Smooth muscle cell of the brain vasculature (primary cell): Measurements from ENCODE around the gene FAM83G.
"Not testable (repeated sequence)": the region's sequence is repeated elsewhere in the genome, so short reads cannot be mapped to it uniquely, and the experiment has no call there.

Experiments used
- DNase-seq: peaks from one replicate; pipeline ENCODE4 v3.0.0-alpha.2; 2012; ENCODE audit warnings: low read depth, low spot score

Gene FAM83G

DNA sequence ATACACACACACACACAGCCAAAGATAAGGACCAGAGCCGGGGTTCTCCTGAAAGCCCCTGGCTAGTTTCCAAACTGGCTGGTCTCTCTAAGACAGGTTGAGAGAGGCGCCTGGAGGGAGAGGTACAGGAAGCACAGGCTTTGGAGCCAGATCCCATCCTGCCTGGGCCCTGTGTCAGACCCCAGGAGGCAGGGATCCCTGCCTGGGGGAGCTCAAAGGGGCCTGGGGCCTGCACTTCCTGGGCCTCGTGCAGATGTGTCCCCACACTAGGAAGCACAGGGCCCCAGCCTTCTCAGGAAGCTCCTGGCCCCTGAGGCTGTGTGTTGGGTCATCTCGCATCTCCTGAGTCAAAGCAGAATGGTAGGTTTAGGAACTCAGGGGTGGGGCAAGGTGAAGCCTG, 36.6 kb downstream of the FAM83G start:
- DNase-seq = no peak

DNA sequence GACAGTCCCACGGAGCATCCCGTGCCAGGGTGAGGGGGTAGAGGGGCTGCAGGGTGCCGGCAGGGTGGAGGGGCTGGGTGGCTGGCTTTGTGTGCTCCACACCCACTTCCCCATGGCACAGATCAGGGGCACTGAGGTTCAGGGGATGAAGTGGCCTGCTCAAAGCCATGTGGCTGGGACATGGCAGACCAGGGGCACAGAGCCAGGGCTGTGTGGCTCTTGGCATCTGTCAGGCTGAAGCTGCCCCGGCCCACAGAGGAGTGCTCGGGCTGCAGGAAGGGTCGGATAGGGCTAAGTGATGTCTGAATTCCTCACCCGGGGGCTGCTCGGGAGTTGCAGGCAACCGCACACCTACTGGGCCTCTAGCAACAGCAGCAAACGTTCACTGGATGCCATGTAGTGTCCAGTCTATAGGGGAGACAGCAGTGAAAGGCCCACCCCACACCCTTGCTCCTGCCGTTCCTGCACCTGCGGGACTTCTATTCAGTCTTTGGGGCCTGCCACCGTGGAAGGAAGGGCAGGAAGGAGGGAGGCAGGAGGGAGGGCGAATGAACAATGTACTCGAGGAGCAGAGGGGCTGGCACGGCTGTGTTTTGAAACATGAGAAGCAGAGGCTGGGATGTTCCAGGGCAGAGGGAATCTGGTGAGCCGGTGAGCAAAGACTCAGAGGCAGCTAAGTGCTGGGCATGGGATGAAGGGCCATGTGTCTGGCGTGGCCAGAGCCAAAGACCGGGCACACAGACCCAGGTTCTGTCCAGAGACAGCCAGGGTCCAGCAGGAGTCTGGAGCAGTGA, 37.5 kb downstream of the FAM83G start:
- no peak for DNase-seq

DNA sequence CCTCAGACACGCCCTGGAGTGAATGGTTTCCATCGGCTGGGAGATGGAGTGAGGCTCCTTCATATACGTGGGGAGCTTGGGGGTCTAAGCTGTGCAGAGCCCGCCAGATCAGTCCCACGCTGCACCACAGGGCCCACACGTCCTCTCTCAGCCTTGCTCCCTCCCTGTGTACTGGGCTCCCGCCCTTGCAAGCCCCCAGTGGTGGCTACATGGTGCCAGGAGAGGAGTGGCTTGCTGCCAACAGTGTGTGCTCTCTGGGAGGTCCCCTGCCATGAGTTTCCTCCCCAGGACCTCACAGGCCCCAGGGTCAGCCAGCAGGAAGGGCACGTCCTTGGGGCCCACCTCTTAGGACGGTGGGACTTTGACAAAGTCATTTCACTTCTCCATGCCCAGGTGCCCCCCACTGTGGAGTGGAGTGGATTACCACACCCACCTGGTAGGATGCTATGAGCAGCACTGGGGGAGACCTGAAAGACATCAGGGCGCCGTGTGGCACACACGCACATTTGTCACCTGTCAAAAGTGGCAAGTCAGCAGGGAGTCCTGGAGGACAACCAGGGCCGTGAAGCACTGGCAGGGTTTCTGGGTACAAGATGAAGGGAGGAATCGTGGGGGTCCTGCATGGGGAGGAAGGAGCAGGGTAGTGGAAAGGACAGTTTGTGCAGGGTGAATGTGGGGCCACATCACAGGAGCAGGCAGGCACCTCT, 38.9 kb downstream of the FAM83G start:
- no peak for DNase-seq

DNA sequence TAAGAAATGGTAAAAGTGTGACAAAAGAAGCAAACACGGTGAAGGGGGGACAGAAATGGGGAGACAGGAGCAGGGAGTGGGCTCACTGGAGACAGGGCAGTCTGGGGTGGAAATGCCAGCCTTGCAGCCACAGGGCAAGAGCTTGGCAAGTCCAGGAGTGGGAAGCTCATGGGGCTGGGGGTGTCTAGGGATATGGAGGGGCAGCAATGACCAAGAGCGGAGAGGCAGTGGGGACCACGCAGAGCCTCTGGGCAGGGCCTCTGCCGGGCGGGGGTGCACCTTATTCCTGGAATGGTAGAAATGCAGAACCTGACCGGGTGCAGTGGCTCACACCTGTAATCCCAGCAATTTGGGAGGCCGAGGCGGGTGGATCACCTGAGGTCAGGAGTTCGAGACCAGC, 40.0 kb downstream of the FAM83G start:
- DNase-seq = no peak

DNA sequence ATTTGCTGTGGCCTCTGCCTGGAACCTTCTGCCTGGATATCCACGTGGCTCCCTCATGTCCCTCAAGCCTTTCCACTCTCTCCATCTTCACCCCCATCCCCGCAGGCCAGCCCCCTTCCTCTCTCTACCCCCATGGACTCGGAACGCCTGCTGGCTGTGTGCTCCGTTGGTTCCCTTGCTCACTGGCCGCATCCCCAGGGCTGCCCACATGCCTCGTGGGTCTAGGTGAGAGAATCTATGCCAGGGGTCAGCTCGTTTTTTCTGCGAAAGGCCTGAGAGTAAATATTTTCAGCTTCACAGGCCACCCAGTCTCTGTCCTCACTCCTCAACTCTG, 40.6 kb downstream of the FAM83G start:
- DNase-seq = no peak

DNA sequence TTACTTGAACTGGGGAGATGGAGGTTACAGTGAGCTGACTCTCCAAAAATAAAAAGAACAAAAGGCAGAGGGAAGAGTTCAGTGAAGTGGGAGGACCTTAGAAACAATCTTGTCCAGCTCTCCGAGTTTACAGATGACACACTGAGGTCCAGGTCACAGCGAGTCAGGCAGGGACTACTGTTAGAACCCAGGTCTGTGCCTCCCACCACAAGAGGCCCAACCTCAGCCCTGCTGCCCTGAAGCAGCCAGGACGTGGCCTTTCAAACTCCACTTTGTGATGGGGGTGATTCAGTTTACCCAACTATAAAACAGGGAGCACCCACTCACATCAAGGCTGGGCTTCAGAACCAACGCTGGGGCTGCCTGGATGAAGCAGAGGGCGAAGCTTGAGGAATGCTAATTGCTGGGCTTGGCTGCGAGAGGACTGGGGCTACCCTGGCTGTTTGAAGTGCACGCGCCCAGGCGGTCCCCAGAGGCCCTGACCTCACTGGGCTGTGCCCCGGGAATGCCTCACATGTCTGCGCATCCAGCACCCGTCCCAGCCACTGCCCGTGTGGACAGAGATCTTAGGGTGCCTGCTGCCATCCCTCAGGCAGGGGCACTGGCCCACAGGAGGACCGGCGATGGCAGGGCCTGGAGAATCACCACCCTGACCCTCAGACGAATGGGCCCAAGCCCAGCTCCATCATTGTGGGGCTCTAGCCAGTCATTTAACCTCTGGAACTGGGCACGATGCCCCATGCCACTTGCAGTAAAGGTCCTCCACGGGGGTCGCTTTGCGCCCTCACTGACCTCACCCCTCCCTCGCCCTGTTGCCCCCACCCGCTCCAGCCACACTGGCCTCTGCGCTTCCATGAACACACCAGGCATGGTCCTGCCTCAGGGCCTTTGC, 41.2 kb downstream of the FAM83G start:
- no peak for DNase-seq

DNA sequence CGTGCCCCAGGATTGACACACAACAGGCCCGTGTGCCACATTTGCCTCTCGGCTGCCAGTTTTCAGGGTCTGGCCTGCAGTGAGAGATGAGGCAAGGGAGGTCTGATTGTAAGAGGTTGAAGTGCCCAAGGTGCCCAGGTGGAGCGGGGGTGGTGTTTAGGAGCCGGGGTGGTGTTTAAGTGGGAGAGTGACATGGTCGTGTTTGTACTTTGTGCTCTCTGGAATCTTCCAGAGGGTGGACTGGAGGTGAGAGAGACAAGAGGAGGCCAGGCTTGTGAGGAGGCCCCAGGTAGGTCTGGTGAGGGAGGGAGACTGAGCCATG, 42.1 kb downstream of the FAM83G start:
- DNase-seq = no peak

DNA sequence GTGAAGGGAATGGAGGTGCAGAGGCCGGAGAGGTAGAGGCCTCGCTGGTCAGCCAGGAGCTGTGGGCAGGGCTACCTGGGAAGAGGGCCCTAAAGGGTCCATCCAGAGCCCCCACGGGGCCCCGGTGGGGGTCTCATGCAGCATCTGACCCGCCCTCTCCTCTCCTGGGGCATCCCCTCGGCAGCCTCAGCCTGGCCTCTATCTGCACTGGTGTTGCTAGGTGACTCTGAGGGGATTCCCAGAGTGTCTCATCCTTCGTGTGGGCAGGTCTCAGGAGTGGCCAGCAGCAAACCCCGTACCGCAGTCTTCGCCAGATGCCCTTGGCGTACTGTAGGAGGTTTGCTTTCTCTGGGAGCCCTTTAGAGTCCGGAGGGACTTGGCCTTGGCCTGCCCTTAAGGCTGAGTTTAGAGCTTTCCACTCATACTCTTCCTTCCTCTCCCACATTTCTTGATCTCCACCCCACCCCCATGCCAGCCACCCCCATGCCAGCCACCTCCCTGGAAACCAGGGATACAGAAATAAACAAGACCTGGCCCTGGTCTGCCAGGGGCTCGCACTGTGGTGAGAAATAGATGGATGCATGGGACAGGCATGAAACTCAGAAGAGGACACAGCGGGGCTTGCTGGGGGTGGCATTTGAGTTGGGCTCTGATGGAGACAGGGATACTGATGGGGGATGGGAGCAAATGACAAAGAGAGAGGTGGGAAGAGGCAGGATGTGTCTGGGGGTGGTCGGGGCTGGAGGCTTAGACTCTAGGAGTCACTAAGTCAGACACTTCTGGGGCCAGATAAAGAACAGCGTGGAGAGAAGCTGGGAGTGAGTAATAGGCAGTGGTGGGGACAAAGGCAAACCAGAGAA, 42.7 kb downstream of the FAM83G start:
- DNase-seq = no peak

DNA sequence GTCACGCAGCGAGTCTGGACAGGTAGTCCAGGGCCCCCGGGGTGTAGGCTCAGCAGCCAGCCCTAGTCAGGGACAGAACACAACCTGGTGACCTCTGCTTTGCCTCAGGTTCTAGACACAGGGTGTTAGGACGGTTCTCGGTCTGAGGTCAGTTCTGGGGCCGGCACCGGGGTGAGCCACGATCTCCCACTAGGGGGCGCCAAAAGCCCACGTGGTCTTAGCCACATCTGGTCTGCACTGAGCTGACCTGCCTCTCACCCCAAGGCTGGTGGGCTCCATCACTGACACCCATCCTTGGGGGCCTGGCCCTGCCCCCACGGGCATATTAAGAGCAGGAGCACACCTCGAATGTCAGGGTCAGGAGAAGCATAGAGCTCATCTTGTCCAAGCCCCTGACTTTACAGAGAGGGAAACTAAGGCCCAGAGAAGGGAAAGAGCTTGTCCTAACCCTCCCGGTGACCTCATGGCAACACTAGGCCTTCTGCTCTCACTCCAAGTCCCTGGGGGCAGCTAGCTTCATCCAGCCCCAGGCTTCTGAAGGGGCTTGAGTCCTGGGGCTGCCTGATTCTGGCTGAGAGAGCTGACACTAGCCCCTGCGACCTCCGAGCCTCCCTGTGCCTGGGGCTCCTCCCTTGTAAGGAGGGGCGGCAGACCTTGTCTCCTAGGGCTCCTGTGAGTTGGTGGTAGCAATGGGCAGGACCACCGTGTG, 43.6 kb downstream of the FAM83G start:
- no peak for DNase-seq

DNA sequence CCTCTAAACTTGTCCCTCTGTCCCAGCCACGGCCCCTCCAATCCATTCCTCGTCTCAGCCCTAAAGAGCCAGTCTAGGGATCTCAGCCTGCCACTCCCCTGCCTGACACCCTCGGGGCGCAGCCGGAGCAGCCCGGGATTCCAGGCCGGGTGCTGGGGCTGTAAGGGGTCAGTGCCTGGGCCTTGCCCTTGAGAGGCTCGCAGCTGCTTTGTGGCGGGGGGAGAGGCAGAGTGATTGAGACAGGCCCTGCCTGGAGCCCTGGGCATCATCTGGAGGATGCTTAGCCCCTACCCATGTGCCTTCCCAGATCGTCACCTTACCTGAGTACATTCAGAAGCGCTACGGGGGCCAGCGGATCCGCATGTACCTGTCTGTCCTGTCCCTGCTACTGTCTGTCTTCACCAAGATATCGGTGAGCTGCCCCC, 44.3 kb downstream of the FAM83G start:
- no peak for DNase-seq

DNA sequence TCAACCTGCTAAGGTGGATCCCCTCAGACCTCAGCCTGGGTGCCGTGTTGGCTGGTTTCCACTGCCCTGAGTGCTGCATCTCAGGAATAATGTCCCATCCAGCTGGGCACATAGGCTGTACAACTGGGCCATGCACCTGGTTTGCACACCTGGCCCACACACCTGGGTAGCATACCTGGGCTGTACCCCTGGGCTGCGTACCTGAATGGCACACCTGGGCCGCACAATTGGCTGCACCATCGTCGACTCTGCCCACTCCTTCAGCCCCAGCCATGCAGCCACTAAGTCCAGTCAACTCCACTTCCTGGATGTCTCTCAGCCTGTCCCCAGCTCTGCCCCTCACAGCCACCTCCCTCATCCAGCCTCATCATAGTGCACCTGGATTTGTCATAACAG, 44.7 kb downstream of the FAM83G start:
- no peak for DNase-seq

DNA sequence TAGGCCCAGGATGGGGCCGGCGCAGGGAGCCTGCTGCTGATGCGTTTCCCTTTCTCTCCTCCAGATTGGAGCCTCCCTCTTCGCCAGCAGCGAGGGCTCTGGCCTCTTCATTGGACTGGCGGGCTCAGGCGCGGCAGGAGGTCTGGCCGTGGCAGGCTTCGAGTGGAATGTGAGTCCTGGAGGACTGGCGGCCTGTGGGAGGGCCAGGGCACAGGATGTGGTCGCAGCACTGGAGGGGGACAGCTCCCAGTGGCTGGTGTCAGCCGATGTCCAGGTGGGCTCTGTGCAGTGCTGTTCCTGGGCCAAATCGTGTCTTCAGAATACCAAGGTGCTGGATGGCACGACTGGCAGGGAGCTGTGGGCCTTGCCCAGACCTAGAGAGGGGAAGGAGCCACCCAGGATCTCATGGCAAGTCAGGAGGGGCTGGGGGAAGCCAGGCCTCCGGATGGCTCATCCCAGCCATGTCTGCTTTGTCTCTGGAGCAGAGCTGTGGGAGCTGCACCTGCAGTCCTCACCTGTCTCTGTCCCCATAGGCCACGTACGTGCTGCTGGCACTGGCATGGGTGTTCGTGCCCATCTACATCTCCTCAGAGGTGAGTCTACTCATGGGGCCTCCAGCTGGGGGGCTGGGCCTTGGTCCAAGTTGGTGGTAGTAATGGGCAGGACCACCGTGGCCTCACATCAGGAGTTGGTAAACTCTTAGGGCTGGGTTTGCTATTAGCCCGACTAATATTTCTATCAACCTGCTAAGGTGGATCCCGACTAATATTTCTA, 45.3 kb downstream of the FAM83G start:
- no peak for DNase-seq

DNA sequence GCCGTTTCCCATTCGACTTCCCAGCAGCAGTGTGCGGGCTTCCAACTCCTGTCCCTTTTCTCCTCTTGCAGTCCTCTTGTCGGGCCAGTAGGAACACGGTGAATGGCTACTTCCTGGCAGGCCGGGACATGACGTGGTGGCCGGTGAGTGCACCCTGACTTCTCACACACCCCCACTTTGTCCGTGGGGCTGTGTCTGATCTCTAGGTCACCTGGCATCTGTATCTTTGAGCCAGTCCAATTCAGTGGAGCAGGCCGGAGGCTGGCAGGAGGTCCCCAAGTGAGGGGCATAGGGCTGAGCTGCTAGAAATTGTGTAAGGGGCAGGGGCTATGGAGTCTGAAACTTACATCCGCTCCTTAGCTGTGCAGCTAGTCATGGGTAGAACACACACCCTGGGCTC, 46.0 kb downstream of the FAM83G start:
- DNase-seq = no peak

DNA sequence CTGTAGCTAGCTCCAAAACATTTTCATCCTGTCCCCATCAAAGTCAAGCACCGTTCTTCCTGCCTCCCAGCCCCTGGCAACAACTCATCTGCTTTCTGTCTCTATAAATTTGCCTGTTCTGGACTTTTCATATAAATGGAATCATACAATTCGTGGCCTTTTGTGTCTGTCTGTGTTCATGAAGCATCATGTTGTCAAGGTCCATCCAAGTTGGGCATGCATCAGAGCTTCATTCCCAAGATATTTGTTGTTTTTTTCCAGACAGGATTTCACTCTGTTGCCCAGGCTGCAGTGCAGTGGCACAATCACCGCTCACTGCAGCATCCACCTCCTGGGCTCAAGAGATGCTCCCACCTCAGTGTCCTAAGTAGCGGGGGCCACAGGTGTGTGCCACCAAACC, 46.7 kb downstream of the FAM83G start:
- no peak for DNase-seq

DNA sequence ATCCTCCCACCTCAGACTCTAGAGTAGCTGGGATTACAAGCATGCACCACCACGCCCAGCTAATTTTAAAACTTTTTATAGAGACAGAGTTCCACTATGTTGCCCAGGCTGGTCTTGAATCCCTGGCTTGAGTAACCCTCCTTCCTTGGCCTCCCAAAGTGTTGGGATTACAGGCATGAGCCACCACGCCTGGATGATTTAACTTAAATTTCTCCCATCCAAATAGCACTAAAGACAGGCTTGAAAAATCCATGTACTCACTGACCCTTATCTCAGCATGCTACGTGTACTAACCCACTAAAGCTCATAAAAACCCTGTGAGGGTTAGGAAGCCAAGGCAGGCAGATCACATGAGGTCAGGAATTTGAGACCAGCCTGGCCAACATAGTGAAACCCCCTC, 48.0 kb downstream of the FAM83G start:
- DNase-seq = no peak

DNA sequence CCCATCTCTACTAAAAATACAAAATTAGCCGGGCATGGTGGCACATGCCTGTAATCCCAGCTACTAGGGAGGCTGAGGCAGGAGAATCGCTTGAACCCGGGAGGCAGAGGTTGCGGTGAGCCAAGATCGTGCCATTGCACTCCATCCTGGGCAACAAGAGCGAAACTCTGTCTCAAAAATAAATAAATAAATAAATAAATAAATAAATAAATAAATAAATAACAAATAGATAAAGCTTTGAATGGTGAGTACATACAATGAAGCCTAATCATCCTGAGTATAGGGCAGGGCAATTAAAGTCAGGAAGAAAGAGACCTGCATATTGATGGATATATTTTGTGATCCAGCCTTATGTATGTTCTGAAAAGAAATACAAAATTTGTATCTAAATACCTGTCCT, 48.5 kb downstream of the FAM83G start:
- not testable (repeated sequence) for DNase-seq

DNA sequence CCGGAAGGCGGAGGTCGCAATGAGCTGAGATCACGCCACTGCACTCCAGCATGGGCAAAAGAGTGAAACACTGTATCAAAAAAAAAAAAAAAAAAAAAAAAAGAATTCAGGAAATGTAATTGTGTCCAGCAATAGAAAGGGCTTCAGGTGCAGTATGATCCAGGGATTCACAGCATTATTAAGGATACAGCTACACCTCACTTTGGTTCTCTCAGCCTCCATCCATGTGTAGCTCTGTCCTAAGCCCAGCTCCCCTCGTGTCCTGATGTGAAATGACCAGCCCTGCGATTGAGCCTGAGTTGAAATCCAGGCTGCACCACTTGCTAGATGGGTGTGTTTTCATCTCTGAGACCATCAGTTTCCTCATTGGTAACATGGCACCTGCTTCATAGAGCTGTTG, 49.6 kb downstream of the FAM83G start:
- DNase-seq = no peak

DNA sequence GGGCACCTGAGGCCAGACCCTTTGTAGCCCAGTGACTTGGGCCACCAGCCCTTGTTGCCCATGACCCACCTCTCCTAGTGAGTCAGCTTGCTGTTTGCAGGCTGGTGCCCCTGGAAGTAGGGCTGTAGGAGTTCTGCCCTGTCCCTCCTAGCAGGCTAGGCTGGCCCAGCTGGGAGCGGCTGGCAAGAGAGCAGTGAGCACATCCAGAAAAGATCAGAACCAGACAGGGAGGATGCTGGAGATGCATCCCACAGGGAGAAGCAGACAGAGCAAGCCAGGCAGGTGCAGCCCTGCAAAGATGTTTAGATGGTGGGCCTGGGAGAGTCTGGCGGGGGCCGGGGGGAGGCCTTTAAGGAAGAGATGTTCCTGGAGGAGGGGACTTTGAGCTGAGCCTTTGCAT, 50.2 kb downstream of the FAM83G start:
- no peak for DNase-seq

DNA sequence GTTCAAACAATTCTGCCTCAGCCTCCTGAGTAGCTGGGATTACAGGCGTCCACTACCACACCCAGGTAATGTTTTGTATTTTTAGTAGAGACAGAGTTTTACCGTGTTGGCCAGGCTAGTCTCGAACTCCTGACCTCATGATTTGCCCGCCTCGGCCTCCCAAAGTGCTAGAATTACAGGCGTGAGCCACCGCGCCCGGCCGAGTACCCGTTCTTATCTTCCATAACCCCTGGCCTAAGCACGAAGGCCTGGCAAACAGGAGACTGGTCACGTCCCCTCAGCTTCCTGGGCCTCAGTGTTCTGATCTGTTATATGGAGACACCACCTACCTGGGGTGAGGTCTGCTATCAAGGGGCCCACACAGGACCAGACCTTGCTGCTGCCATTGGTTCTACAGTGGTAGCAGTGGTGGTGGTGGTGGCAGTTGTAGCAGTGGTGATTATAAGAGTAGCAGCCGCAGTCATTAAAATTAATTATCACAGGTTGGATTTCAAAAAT, 51.3 kb downstream of the FAM83G start:
- DNase-seq = no peak
